IPS DF 6.9 (cell line): Measurements from ENCODE around the gene CXorf58.
"Not testable (repeated sequence)": the region's sequence is repeated elsewhere in the genome, so short reads cannot be mapped to it uniquely, and the experiment has no call there.

Experiments used
- DNase-seq: peaks from one replicate; pipeline ENCODE4 v3.0.0-alpha.2; 2013; ENCODE audit warnings: low read depth, low spot score
- H3K27ac ChIP-seq: one replicate; pipeline ENCODE4 v1.5.1; 2013; ENCODE audit warnings: low read length, control low read depth
- H3K27me3 ChIP-seq: 2 replicates; pipeline ENCODE4 v1.6.1; 2013; ENCODE audit warnings: mild to moderate bottlenecking, low read length; ENCODE audit not compliant: control insufficient read depth, insufficient read depth
- H3K36me3 ChIP-seq: 2 replicates; pipeline ENCODE4 v1.6.1; 2013; ENCODE audit warnings: low read length; ENCODE audit not compliant: control insufficient read depth, insufficient read depth
- H3K4me1 ChIP-seq: 2 replicates; pipeline ENCODE4 v1.6.1; 2013; ENCODE audit warnings: low read length; ENCODE audit not compliant: control insufficient read depth, insufficient read depth
- H3K4me3 ChIP-seq: 2 replicates; pipeline ENCODE4 v1.5.1; 2013; ENCODE audit warnings: mild to moderate bottlenecking, low read length
- H3K9me3 ChIP-seq: 2 replicates; pipeline ENCODE4 v1.6.1; 2013; ENCODE audit warnings: low read length, inconsistent platforms; ENCODE audit not compliant: control insufficient read depth, insufficient read depth
- WGBS: extraction: QIAGEN DNeasy Blood & Tissue Kit; methylation state at CpG from one replicate; pipeline ENCODE4 v1.1.7; 2013; ENCODE audit warnings: mixed read lengths, missing lambda C conversion rate; ENCODE audit not compliant: insufficient read length, insufficient coverage; 5-methylcytosine and 5-hydroxymethylcytosine counted together

Gene CXorf58

DNA sequence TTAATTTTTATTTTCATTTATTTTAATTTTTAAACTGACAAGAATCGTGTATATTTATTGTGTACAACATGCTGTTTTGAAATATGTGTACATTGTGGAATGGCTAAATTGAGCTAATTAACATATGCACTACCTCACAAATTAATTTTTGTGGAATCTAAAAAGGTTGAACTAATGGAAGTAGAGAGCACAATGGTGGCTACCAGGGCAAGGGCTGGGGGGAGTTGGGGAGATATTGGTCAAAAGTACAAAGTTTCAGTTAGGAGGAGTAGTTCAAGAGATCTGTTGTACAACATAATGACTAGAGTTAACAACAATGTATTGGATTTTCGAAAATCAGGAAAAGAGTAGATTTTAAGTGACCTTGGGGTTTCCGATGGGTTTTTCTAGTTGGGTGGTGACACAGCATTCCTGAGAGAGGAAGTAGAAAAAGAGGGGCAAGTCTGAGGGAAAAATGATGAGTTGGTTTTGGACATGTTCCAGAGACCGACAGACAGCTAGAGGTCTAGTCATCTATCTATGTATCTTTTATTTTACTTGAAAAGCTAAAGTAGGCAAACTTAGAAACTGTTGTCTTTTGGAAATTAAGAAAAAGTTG is 23.3 kb upstream of the CXorf58 start:
- no peaks in the 10 kb centered on the region for H3K36me3 ChIP-seq
- no peaks in the 10 kb centered on the region for H3K27me3 ChIP-seq
- DNase-seq: no peak
- 0 out of 2 replicates have a peak, but pooled peaks cover 1% of the 10 kb centered on the region for H3K4me1 ChIP-seq
- no CpG with 5 or more reads among the region's 4 CpGs for WGBS
- no peaks in the 10 kb centered on the region for H3K9me3 ChIP-seq
- no peak overlapping the region for H3K27ac ChIP-seq
- no peak overlapping the region for H3K4me3 ChIP-seq

DNA sequence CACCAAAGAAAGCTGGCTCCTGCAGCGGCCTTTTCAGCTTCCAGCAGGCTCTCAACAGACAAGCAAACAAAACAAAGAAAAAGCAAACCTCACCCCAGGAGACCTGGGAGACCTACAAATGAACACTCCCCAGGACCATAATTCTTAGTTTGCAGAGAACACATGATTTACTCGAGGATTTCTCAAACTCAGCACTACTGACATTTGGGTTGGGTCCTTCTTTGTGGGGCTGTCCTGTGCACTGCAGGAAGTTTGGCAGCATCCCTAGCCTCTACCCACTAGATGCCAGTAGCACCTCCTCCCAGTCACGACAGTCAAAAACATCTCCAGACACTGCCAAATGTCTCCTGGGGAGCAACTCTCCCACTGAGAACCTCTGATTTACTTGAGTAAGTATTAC is 22.0 kb upstream of the CXorf58 start:
- Histone ChIP-seq H3K9me3 (no peaks in the 10 kb centered on the region), H3K36me3 (no peaks in the 10 kb centered on the region), H3K4me1 (0 out of 2 replicates have a peak, but pooled peaks cover 1% of the 10 kb centered on the region), H3K4me3 (no peak overlapping the region), H3K27ac (no peak overlapping the region), H3K27me3 (no peaks in the 10 kb centered on the region)
- WGBS: no CpG with 5 or more reads among the region's 3 CpGs
- no peak for DNase-seq

DNA sequence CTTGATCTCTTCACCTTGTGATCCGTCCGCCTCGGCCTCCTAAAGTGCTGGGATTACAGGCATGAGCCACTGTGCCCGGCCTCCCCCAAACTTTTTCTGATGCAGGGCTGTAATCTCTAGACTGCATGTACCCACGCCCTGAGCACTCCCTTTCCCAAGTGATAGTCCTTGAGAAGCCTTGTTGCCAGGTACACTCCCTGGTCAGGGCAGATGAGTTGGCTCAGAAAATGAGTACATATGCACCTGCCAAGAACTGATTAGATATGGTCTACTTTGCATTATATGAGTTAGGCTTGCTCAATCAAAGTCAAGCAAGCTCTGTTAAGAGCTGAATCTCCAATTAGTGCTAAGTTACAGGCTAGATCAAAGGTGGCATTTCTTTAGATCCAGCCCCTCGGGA is 20.4 kb upstream of the CXorf58 start:
- DNase-seq: no peak
- no CpG with 5 or more reads among the region's 6 CpGs for WGBS
- 0 out of 2 replicates have a peak, but pooled peaks cover 1% of the 10 kb centered on the region for H3K4me1 ChIP-seq
- no peaks in the 10 kb centered on the region for H3K9me3 ChIP-seq
- H3K27ac ChIP-seq: no peak overlapping the region
- H3K36me3 ChIP-seq: no peaks in the 10 kb centered on the region
- no peaks in the 10 kb centered on the region for H3K27me3 ChIP-seq
- no peak overlapping the region for H3K4me3 ChIP-seq

DNA sequence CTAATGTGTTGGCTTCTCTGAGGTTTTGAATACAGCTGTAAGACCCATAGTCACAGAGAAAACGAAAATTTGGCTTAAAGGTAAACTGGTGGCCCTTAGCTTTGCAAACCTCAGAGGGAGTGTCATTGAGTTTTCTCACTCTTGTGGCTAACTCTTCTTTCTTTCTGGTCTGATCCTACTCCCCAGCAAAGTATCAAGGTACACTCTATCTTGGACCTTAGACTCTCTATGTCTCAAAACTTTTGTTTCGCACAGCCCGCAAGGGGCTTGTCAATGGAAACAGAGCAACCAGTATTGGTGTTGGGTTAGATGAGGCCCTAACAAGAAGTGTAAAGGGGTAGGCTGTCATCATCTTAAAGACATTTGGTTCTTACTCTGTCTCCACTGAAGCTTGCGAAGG is 19.9 kb upstream of the CXorf58 start:
- WGBS: no CpG with 5 or more reads among the region's 4 CpGs
- Histone ChIP-seq H3K9me3 (no peaks in the 10 kb centered on the region), H3K27me3 (no peaks in the 10 kb centered on the region), H3K4me1 (0 out of 2 replicates have a peak, but pooled peaks cover 1% of the 10 kb centered on the region), H3K36me3 (no peaks in the 10 kb centered on the region), H3K4me3 (no peak overlapping the region), H3K27ac (no peak overlapping the region)
- DNase-seq: no peak

DNA sequence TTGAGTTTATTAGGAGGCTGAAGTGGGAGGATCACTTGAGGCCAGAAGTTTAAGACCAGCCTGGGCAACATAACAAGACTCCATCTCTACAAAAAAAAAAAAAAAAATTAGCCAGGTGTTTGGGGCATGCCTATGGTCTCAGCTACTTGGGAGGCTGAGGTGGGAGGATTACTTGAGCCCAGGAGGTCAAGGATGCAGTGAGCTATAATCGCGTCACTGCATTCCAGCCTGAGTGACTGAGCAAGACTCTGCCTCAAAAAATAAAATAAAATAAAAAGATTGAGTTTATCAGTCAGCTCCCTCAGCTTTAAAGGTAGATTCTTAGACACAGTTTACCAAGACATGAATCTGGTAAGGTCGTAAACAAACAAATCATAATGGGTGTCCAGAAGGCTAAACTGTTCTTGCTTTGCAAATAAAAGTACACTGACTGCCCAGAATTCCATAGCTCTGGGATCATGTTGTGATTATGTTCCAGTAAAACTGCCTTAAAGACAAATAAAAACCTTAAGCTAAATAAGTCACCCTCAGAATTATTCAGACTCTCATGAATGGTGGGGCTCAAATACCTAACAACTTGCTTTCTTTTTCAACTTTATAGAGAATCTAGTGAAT is 18.8 kb upstream of the CXorf58 start:
- no peak overlapping the region for H3K27ac ChIP-seq
- no peak for DNase-seq
- no peaks in the 10 kb centered on the region for H3K9me3 ChIP-seq
- no peaks in the 10 kb centered on the region for H3K36me3 ChIP-seq
- H3K4me3 ChIP-seq: no peak overlapping the region
- WGBS: no CpG with 5 or more reads among the region's 3 CpGs
- no peaks in the 10 kb centered on the region for H3K4me1 ChIP-seq
- no peaks in the 10 kb centered on the region for H3K27me3 ChIP-seq

DNA sequence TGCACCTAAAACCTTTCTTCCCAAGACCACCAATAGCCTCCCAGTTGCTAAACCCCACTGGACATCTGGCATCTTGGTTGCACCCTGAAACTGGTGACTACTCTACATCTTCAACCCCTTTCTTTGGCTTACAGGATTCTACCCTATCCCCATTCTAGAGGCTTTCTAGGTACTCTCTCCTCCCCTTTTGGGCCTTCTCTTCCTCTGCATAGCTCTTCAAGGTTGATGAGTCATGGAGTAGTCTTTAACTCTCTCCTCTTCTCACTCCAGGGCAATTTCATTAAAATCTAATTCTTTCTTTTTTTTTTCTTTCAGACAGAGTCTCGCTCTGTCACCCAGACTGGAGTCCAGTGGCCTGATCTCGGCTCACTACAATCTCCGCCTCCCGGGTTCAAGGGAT is 16.9 kb upstream of the CXorf58 start:
- H3K27ac ChIP-seq: no peak overlapping the region
- no CpG with 5 or more reads among the region's 4 CpGs for WGBS
- no peaks in the 10 kb centered on the region for H3K27me3 ChIP-seq
- H3K9me3 ChIP-seq: no peaks in the 10 kb centered on the region
- DNase-seq: no peak
- H3K4me3 ChIP-seq: no peak overlapping the region
- no peaks in the 10 kb centered on the region for H3K36me3 ChIP-seq
- H3K4me1 ChIP-seq: no peaks in the 10 kb centered on the region

DNA sequence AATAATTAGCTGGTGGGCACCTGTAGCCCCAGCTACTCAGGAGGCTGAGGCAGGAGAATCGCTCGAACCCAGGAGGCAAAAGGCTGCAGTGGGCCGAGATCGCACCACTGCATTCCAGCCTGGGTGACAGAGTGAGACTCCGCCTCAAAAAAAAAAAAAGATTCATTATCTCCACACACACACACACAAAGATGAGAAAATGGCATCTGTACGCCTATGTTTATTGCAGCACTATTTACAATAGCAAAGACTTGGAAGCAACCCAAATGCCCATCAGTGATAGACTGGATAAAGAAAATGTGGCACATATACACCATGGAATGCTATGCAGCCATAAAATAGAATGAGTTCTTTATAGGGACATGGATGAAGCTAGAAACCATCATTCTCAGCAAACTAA is 12.8 kb upstream of the CXorf58 start:
- H3K27ac ChIP-seq, H3K27me3 ChIP-seq, H3K4me1 ChIP-seq, H3K36me3 ChIP-seq, H3K9me3 ChIP-seq, DNase-seq, H3K4me3 ChIP-seq: not testable (repeated sequence)
- WGBS: no CpG with 5 or more reads among the region's 6 CpGs

DNA sequence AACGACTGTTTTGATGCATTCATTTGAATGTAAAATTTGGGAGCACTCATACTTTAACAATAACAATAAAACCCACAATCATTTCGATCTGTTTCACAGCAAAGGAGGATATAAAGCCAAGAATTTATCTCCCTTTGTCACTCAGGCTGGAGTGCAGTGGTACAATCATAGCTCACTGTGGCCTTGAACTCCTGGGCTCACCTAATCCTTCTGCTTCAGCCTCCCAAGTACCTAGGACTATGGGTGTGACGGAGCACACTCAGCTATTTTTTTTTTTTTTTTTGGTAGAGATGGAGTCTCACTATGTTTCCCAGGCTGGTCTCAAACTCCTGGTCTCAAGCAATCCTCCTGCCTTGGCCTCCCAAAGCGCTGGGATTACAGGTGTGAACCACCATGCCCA is 11.3 kb upstream of the CXorf58 start:
- not testable (repeated sequence) for H3K27ac ChIP-seq, H3K4me3 ChIP-seq, DNase-seq, H3K9me3 ChIP-seq, H3K36me3 ChIP-seq, H3K27me3 ChIP-seq, H3K4me1 ChIP-seq
- WGBS: no CpG with 5 or more reads among the region's 4 CpGs

DNA sequence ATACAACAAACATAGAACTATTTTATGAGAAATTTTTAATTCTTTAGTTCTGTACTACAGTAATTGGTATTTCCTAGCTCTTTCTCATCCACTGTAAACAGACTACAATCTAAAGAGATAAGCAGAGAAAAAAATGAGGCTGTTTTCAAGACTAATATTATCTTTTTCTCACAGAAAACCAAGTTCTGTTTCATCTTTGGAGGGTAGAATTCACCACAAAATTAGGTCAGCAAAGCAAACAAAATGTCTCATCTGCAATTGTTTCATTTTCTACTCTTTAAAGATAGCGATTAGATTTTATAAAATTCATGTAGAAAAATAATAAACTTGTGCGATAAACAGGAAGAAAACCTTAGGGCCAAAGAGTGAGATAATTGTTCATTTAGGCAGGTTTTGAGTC is 10.8 kb upstream of the CXorf58 start:
- no peak for DNase-seq
- Histone ChIP-seq H3K36me3 (no peaks in the 10 kb centered on the region), H3K9me3 (no peaks in the 10 kb centered on the region), H3K27ac (no peak overlapping the region), H3K4me1 (no peaks in the 10 kb centered on the region; the same call in 1 of the 2 replicates), H3K4me3 (no peak overlapping the region), H3K27me3 (no peaks in the 10 kb centered on the region)
- no CpG with 5 or more reads among the region's 2 CpGs for WGBS

DNA sequence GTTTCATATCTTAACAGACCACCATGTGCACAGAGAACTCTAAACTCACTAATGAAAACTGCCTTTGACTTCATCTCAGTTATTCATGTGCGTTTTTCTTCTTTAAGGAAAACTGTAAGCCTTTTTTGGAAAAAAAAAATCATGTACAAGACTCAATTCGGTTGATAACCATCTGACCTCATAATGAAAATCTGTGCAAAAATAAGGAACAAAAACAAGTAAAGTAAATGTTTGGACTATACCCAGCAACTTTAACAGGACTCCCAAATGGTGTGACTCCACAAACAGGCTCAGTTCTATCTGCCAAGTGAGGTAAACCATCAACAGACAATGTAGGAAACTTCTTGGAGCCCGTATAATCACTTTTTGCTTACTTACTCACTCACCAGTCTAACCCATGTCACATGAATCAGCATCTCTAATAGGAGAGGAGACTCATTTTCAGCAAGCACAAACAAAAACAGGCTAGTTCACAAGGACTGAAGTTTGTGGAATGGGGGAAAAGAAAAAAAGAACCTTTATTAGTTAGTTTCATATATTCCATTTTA is 9.3 kb upstream of the CXorf58 start:
- no peak overlapping the region for H3K27ac ChIP-seq
- no peaks in the 10 kb centered on the region for H3K36me3 ChIP-seq
- no peaks in the 10 kb centered on the region; the same call in 1 of the 2 replicates for H3K4me1 ChIP-seq
- no peak for DNase-seq
- no peaks in the 10 kb centered on the region for H3K9me3 ChIP-seq
- H3K4me3 ChIP-seq: no peak overlapping the region
- WGBS: no CpG with 5 or more reads among the region's 3 CpGs
- H3K27me3 ChIP-seq: no peaks in the 10 kb centered on the region
